Measurements from ENCODE around the gene YOD1. TPM values are rescaled to one million over a fixed set of nuclear protein-coding genes. Genes with fewer than 3 reads are reported as not detected.
A peak's percentile ranks its signal among the peaks of the same experiment; 100 is the strongest.

YOD1 gene
- total and polyA plus RNA-seq, 10 of the 15 experiments (the other 5 are each of a cell fraction or from before 2014, with no cell fraction given): 2.1 to 7.9 (median 5.0) TPM

DNA sequence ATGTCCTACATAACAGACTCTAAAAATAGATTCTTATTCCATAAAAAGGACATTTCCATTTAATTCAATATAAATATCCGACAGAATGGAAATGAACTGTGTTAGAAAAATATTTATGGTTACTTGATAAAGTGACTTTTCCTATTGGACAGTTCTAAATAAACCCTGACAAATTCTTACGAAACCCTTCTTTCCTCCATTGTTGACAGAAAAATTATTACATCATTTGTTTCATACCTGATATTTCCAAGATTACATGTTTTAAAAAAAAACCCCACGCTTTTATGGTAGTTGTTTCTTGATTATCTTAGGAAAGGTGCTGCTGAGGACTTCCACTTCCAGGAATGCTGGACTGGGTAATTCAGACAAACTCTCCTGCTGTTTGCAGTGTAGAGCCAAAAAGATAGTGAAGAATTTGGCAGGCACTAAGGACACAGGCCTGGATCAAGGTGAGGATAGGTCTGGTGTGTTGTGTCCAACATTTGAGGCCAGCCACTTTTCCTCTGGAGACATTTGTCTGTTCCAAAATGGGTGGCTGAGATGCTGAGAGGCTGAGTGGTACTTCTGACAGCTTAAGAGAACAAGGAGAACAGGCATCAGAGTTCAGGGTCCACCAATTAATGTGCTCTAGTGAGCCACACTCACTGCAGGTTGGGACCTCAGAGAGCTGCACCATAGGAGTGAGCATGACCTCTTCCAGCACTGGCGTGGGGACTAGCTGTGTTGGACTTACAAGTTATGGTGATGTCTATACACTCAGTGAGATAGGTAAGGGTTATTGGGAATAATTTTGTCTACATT is 11.4 kb downstream of the YOD1 start:
- POLR2A ChIA-PET: no interaction called here
- DNase-seq (ENCODE audit: low read depth, low spot score) (no peak), FAIRE-seq (no peak), ATAC-seq (peak; percentile 21; the same call in 2 of the 3 replicates)
- Histone ChIP-seq H3K27ac (ENCODE audit: control insufficient read depth, insufficient read depth) (no peak overlapping the region), H2AFZ (ENCODE audit: control insufficient read depth, low read depth, low read length) (no peak overlapping the region), H3K79me2 (ENCODE audit: control insufficient read depth, insufficient read depth, low read length) (no peaks in the 10 kb centered on the region), H3K9me3 (replicated peaks; ENCODE audit: control insufficient read depth, insufficient read depth, low read length) (no peaks in the 10 kb centered on the region), H3K9ac (ENCODE audit: control insufficient read depth, insufficient read depth, low read length) (no peak overlapping the region), H3K4me3 (no peak overlapping the region), H3K4me1 (ENCODE audit: control insufficient read depth, insufficient read depth, low read length) (no peaks in the 10 kb centered on the region), H4K20me1 (ENCODE audit: control insufficient read depth, insufficient read depth) (no peaks in the 10 kb centered on the region), H3K27me3 (replicated peaks in 1 of 2; ENCODE audit: control insufficient read depth in 2 of 2, insufficient read depth in 2 of 2, low read length in 1 of 2) (no peaks in the 10 kb centered on the region), H3K4me2 (ENCODE audit: control insufficient read depth, insufficient read depth) (no peak overlapping the region), H3K36me3 (ENCODE audit: control insufficient read depth in 2 of 2, insufficient read depth in 2 of 2, low read length in 1 of 2) (no peaks in the 10 kb centered on the region)
- SMC1A ChIA-PET (ENCODE audit: uncharacterized antibody, unreplicated experiment): no interaction called here
- CTCF ChIA-PET: interaction anchor here (0.9 to 3.2 kb wide), 5 partner anchors 9 to 35 kb away, joined by 3 to 21 read pairs (median 4); no protein-coding TSS in a partner anchor
- intact Hi-C loops (cut with micrococcal nuclease; ENCODE audit: unreplicated experiment) (loop anchor here (5.0 kb wide), 1 partner anchor 38 kb away; no protein-coding TSS in a partner anchor), in situ Hi-C loops (cut with MboI) (no loop called here)
- BruUV-seq (replicated peaks): no TSS peak
- RAD21 ChIA-PET (ENCODE audit: unreplicated experiment): interaction anchor here (1.0 kb wide), 1 partner anchor 36 kb away, joined by 5 read pairs; no protein-coding TSS in a partner anchor
- TF ChIP-seq, protein P1, sequence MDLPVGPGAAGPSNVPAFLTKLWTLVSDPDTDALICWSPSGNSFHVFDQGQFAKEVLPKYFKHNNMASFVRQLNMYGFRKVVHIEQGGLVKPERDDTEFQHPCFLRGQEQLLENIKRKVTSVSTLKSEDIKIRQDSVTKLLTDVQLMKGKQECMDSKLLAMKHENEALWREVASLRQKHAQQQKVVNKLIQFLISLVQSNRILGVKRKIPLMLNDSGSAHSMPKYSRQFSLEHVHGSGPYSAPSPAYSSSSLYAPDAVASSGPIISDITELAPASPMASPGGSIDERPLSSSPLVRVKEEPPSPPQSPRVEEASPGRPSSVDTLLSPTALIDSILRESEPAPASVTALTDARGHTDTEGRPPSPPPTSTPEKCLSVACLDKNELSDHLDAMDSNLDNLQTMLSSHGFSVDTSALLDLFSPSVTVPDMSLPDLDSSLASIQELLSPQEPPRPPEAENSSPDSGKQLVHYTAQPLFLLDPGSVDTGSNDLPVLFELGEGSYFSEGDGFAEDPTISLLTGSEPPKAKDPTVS (IDR thresholded peaks at IDR 0.05; ENCODE audit: low read depth, low read length): no peak
- TF ChIP-seq JUND (IDR thresholded peaks at IDR 0.05; ENCODE audit: low read depth, low read length): no peak
- 71% methylated on average over 4 of the region's 4 CpGs for WGBS (ENCODE audit: insufficient coverage, insufficient replicate concordance, low lambda C conversion rate, missing lambda C conversion rate)

- RAD21 ChIA-PET (ENCODE audit: unreplicated experiment): no interaction called here
- H3K79me2 ChIP-seq (ENCODE audit: control insufficient read depth, insufficient read depth, low read length): no peaks in the 10 kb centered on the region
- POLR2A ChIA-PET: no interaction called here
- H3K36me3 ChIP-seq (ENCODE audit: control insufficient read depth in 2 of 2, insufficient read depth in 2 of 2, low read length in 1 of 2): no peaks in the 10 kb centered on the region
- SMC1A ChIA-PET (ENCODE audit: uncharacterized antibody, unreplicated experiment): interaction anchor here (0.9 kb wide), 2 partner anchors 22 to 46 kb away, joined by 3 to 4 read pairs; no protein-coding TSS in a partner anchor
- DNase-seq (ENCODE audit: low read depth, low spot score) (no peak), ATAC-seq (no peak), FAIRE-seq (no peak)
- 0% methylated on average over 1 of the region's 1 CpG for WGBS (ENCODE audit: insufficient coverage, insufficient replicate concordance, low lambda C conversion rate, missing lambda C conversion rate)
- H3K9me3 ChIP-seq (replicated peaks; ENCODE audit: control insufficient read depth, insufficient read depth, low read length): no peaks in the 10 kb centered on the region
- in situ Hi-C loops (cut with MboI) (no loop called here), intact Hi-C loops (cut with micrococcal nuclease; ENCODE audit: unreplicated experiment) (no loop called here)
- H3K27ac ChIP-seq (ENCODE audit: control insufficient read depth, insufficient read depth): no peak overlapping the region
- no peak overlapping the region for H3K9ac ChIP-seq (ENCODE audit: control insufficient read depth, insufficient read depth, low read length)
- peaks cover 1 to 2% of the 10 kb centered on the region in 2 experiments; a peak in 2 of 4 replicates for H3K27me3 ChIP-seq (replicated peaks in 1 of 2; ENCODE audit: control insufficient read depth in 2 of 2, insufficient read depth in 2 of 2, low read length in 1 of 2)
- no TSS peak for BruUV-seq (replicated peaks)
- CTCF ChIA-PET: interaction anchor here (1.0 to 3.2 kb wide), 3 partner anchors 12 to 368 kb away, joined by 3 to 21 read pairs (median 3); no protein-coding TSS in a partner anchor
- no peak overlapping the region for H3K4me3 ChIP-seq
- no peaks in the 10 kb centered on the region for H3K4me1 ChIP-seq (ENCODE audit: control insufficient read depth, insufficient read depth, low read length)
- H3K4me2 ChIP-seq (ENCODE audit: control insufficient read depth, insufficient read depth): no peak overlapping the region
- H4K20me1 ChIP-seq (ENCODE audit: control insufficient read depth, insufficient read depth): no peaks in the 10 kb centered on the region
- H2AFZ ChIP-seq (ENCODE audit: control insufficient read depth, low read depth, low read length): no peak overlapping the region
- TF ChIP-seq NR2C2 (IDR thresholded peaks at IDR 0.05; ENCODE audit: borderline replicate concordance, control insufficient read depth, insufficient read length, low read depth) (no peak), LARP7 (IDR thresholded peaks at IDR 0.05) (no peak), RELA (IDR thresholded peaks at IDR 0.05; ENCODE audit: borderline replicate concordance, partially characterized antibody) (no peak), PBX3 (IDR thresholded peaks at IDR 0.05; ENCODE audit: insufficient replicate concordance, low read depth, low read length) (no peak), TCF12 (IDR thresholded peaks at IDR 0.05; ENCODE audit: low read depth, low read length) (no peak), KAT2A (conservative IDR thresholded peaks at IDR 0.05; ENCODE audit: control insufficient read depth, low read depth, low read length) (no peak), HDAC2 (IDR thresholded peaks at IDR 0.05) (no peak), MYB (IDR thresholded peaks at IDR 0.05; ENCODE audit: borderline replicate concordance, low read depth, low read length) (no peak), NBN (IDR thresholded peaks at IDR 0.05) (no peak), USF1 (IDR thresholded peaks at IDR 0.05; ENCODE audit: borderline replicate concordance, extremely low read length, insufficient read depth, low read depth, low read length) (no peak), CREB1 (IDR thresholded peaks at IDR 0.05; ENCODE audit: low read depth) (no peak)
These were observed 14.1 kb downstream of the YOD1 start for GRCh38 chr1:207036865-207037264.
